GM06990 (cell line): Measurements from ENCODE around the gene NAV2.

Source experiments
- DNase-seq: peaks from one replicate; pipeline ENCODE4 v3.0.0-alpha.2; 2011; ENCODE audit not compliant: insufficient read length; ENCODE audit errors: extremely low read depth
- H3K27me3 ChIP-seq: replicated peaks from 2 replicates; pipeline ENCODE4 v1.6.0; 2011; ENCODE audit warnings: low read length; ENCODE audit not compliant: control insufficient read depth, insufficient read depth
- H3K36me3 ChIP-seq: 2 replicates; pipeline ENCODE4 v1.5.1; 2011; ENCODE audit warnings: low read length; ENCODE audit not compliant: control insufficient read depth, insufficient read depth
- H3K4me3 ChIP-seq: replicated peaks from 2 replicates; pipeline ENCODE4 v1.5.1; 2011; ENCODE audit warnings: low read depth, mild to moderate bottlenecking, control low read depth, low read length
- CTCF ChIP-seq: IDR thresholded peaks from 2 replicates; pipeline ENCODE4 v1.5.1; 2011; ENCODE audit warnings: low read length, control low read depth, mild to moderate bottlenecking, inconsistent platforms; ENCODE audit not compliant: insufficient read depth, poor library complexity, severe bottlenecking

The NAV2 gene

GRCh38 chr11:19954899-19955298 lies 242.3 kb downstream of the NAV2 start:
- Histone ChIP-seq H3K27me3 (peaks cover 1% of the 10 kb centered on the region; the same call in 1 of the 2 replicates), H3K4me3 (no peak overlapping the region), H3K36me3 (no peaks in the 10 kb centered on the region)
- TF ChIP-seq CTCF, result no peak
- DNase-seq, result no peak

- peaks cover 1% of the 10 kb centered on the region; the same call in 1 of the 2 replicates for H3K27me3 ChIP-seq
- no peak for DNase-seq
- H3K4me3 ChIP-seq, result no peak overlapping the region
- no peaks in the 10 kb centered on the region for H3K36me3 ChIP-seq
- TF ChIP-seq CTCF, result no peak
These were observed 243.0 kb downstream of the NAV2 start for GRCh38 chr11:19955660-19956059.

- Histone ChIP-seq H3K27me3 (peaks cover 1% of the 10 kb centered on the region; the same call in 1 of the 2 replicates), H3K36me3 (no peaks in the 10 kb centered on the region), H3K4me3 (no peak overlapping the region)
- DNase-seq, result no peak
- no peak for TF ChIP-seq CTCF
These were observed 243.6 kb downstream of the NAV2 start for GRCh38 chr11:19956228-19956627.

GRCh38 chr11:19957294-19957943 lies 244.8 kb downstream of the NAV2 start:
- H3K27me3 ChIP-seq, result peaks cover 1% of the 10 kb centered on the region; the same call in 1 of the 2 replicates
- no peak overlapping the region for H3K4me3 ChIP-seq
- no peak for TF ChIP-seq CTCF
- DNase-seq, result no peak
- no peaks in the 10 kb centered on the region for H3K36me3 ChIP-seq

- Histone ChIP-seq H3K4me3 (no peak overlapping the region), H3K27me3 (peaks cover 2% of the 10 kb centered on the region; the same call in 1 of the 2 replicates), H3K36me3 (no peaks in the 10 kb centered on the region)
- DNase-seq, result no peak
- TF ChIP-seq CTCF, result no peak
These were observed 245.6 kb downstream of the NAV2 start for GRCh38 chr11:19958204-19958603.

GRCh38 chr11:19959210-19959609 lies 246.6 kb downstream of the NAV2 start:
- no peak for DNase-seq
- Histone ChIP-seq H3K36me3 (no peaks in the 10 kb centered on the region), H3K27me3 (peaks cover 3% of the 10 kb centered on the region), H3K4me3 (no peak overlapping the region)
- no peak for TF ChIP-seq CTCF
